Measurements from ENCODE around the gene KATNIP.

GRCh38 chr16:27547134-27547533 lies 2.8 kb upstream of the KATNIP start:
- no peak for TF ChIP-seq SUZ12 (IDR thresholded peaks at IDR 0.05)
- no peak for TF ChIP-seq PKNOX1 (IDR thresholded peaks at IDR 0.05)
- no peak for TF ChIP-seq TARDBP (IDR thresholded peaks at IDR 0.05)
- no peak for TF ChIP-seq CTBP1 (IDR thresholded peaks at IDR 0.05; ENCODE audit: borderline replicate concordance)
- no peak for TF ChIP-seq L3MBTL2 (conservative IDR thresholded peaks at IDR 0.05)
- no peak for TF ChIP-seq LEF1 (IDR thresholded peaks at IDR 0.05; ENCODE audit: borderline replicate concordance)
- TF ChIP-seq HDGF (IDR thresholded peaks at IDR 0.05; ENCODE audit: borderline replicate concordance), result no peak
- no peak for TF ChIP-seq FOXM1 (IDR thresholded peaks at IDR 0.05; ENCODE audit: borderline replicate concordance)
- TF ChIP-seq ARNT (IDR thresholded peaks at IDR 0.05), result no peak
- no peak for TF ChIP-seq SP1 (IDR thresholded peaks at IDR 0.05)
- no peak for TF ChIP-seq BHLHE40 (IDR thresholded peaks at IDR 0.05; ENCODE audit: borderline replicate concordance)
- no peak for TF ChIP-seq ZNF384 (IDR thresholded peaks at IDR 0.05)
- TF ChIP-seq FOXK2 (IDR thresholded peaks at IDR 0.05), result no peak
- no peak for TF ChIP-seq FOXA1 (IDR thresholded peaks at IDR 0.05)
